ENCODE data around the gene SETX.

SETX gene

DNA sequence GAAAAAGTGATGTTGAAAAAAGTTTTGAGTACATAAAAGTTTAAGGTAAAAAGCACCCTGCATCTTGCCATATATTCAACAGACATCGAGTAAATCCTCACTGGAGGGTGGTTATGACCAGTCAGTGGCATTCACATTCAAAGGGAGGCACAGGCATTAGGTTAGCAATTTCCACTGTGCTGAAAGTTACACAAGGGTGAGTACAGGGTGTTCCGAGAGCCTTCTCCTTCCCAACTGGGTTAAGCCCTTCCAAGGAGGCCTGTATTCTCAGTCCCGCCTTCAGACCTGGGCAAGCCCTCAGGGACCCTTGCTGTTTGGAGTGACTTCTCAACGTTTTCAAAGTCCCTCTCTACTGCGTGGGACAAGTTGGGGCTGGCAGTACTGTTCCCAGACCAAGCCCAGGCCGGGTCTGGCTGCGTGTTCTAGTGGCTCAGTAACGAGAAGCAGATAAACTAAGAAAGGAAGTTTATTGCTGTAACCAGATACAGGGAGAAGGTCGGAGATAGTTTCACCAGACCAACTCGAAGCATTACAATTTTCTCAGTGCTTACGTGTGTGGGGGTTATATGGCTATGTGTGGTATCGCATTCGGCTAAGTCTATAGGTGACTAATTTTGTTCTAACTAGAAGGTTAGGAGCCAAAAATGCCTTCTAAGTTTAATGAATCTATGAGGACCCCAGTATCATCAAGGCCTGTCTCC, 13.0 kb upstream of the SETX start:
- Histone ChIP-seq H3K4me3 (ENCODE audit: low read depth in 1 of 2, low read length in 1 of 2) (no peak overlapping the region), H3K4me1 (ENCODE audit: control insufficient read depth in 1 of 2, insufficient read depth in 1 of 2, low read depth in 1 of 2, low read length in 1 of 2) (peaks cover 20 to 22% of the 10 kb centered on the region in 2 experiments), H3K36me3 (no peaks in the 10 kb centered on the region), H3K27me3 (no peaks in the 10 kb centered on the region), H3K27ac (no peak overlapping the region), H3K9me3 (no peaks in the 10 kb centered on the region)
- TF ChIP-seq CTCF (IDR thresholded peaks at IDR 0.05): no peak

DNA sequence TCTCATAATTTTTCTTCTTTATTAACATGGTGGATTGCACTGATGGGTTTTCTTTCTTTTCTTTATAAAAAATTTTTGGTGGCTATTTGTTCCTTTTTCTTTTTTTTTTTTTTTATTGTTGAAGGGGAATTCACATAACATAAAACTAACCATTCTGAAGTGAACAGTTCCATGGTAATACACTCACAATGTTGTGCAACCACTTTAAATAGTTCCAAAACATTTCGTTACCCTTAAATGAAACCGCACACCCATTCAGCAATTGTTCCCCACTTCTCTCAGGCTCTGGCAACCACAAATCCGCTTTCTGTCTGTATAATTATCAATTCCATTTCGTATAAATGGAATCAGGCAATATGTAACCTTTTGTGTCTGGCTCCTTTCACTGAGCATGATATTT, 11.7 kb upstream of the SETX start:
- TF ChIP-seq CTCF (IDR thresholded peaks at IDR 0.05): no peak
- H3K27ac ChIP-seq: no peak overlapping the region
- H3K27me3 ChIP-seq: no peaks in the 10 kb centered on the region
- no peaks in the 10 kb centered on the region for H3K36me3 ChIP-seq
- peaks cover 9 to 10% of the 10 kb centered on the region in 2 experiments for H3K4me1 ChIP-seq (ENCODE audit: control insufficient read depth in 1 of 2, insufficient read depth in 1 of 2, low read depth in 1 of 2, low read length in 1 of 2)
- no peak overlapping the region for H3K4me3 ChIP-seq (ENCODE audit: low read depth in 1 of 2, low read length in 1 of 2)
- H3K9me3 ChIP-seq: no peaks in the 10 kb centered on the region

DNA sequence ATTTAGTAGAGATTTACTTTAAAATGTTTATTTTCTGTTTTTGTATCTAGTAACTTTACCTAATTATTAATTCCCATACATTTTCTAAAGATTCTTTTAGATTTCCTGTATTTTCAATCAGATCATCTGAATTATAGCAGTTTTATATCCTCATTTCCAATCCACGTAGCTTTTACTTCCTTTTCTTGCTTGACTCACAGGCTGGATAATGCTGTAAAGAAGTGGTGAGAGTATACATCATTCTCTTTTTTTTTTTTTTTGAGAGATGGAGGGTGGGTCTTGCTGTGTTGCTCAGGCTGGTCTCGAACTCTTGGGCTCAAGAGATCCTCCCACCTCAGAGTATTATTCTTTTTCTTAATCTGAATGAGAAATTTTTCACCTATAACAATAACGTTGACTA, 11.2 kb upstream of the SETX start:
- Histone ChIP-seq H3K4me3 (ENCODE audit: low read depth in 1 of 2, low read length in 1 of 2) (no peak overlapping the region), H3K27me3 (no peaks in the 10 kb centered on the region), H3K27ac (no peak overlapping the region), H3K36me3 (no peaks in the 10 kb centered on the region), H3K4me1 (ENCODE audit: control insufficient read depth in 1 of 2, insufficient read depth in 1 of 2, low read depth in 1 of 2, low read length in 1 of 2) (peaks cover 10% of the 10 kb centered on the region in 2 experiments), H3K9me3 (no peaks in the 10 kb centered on the region)
- TF ChIP-seq CTCF (IDR thresholded peaks at IDR 0.05): no peak

GRCh38 chr9:132364068-132364467, 9.3 kb upstream of the SETX start:
- TF ChIP-seq CTCF (IDR thresholded peaks at IDR 0.05): no peak
- Histone ChIP-seq H3K27me3 (no peaks in the 10 kb centered on the region), H3K9me3 (no peaks in the 10 kb centered on the region), H3K4me1 (ENCODE audit: control insufficient read depth in 1 of 2, insufficient read depth in 1 of 2, low read depth in 1 of 2, low read length in 1 of 2) (peaks cover 8 to 9% of the 10 kb centered on the region in 2 experiments), H3K4me3 (ENCODE audit: low read depth in 1 of 2, low read length in 1 of 2) (no peak overlapping the region), H3K36me3 (no peaks in the 10 kb centered on the region), H3K27ac (no peak overlapping the region)

GRCh38 chr9:132357764-132358163, 3.0 kb upstream of the SETX start:
- peaks cover 7% of the 10 kb centered on the region for H3K36me3 ChIP-seq
- peaks cover 7% of the 10 kb centered on the region for H3K27me3 ChIP-seq
- no peaks in the 10 kb centered on the region for H3K9me3 ChIP-seq
- peaks cover 28 to 30% of the 10 kb centered on the region in 2 experiments for H3K4me1 ChIP-seq (ENCODE audit: control insufficient read depth in 1 of 2, insufficient read depth in 1 of 2, low read depth in 1 of 2, low read length in 1 of 2)
- no peak overlapping the region for H3K27ac ChIP-seq
- no peak for TF ChIP-seq CTCF (IDR thresholded peaks at IDR 0.05)
- H3K4me3 ChIP-seq (ENCODE audit: low read depth in 1 of 2, low read length in 1 of 2): no peak overlapping the region
